Upper lobe of left lung (tissue), 4 donors: ENCODE data around the gene NMNAT1.

Source experiments
- CTCF ChIP-seq, 6 experiments: fragments of 450-650 bp in 4 of 6; fragments of 200-600 bp in 2 of 6; sonication (generic) in 2 of 6; IDR thresholded peaks; one replicate each; pipeline ENCODE4 v1.5.1; 2016 to 2019; ENCODE audit warnings: antibody characterized with exemption in 6 of 6
- POLR2A ChIP-seq, 4 donors: fragments of 450-650 bp; IDR thresholded peaks; one replicate each; pipeline ENCODE4 v1.5.1; 2016 to 2017; ENCODE audit warnings: antibody characterized with exemption in 4 of 4, mild to moderate bottlenecking in 2 of 4
- POLR2AphosphoS5 ChIP-seq, 2 donors: sonication (generic); formaldehyde crosslinking; IDR thresholded peaks; one replicate each; pipeline ENCODE4 v1.5.1; 2017; ENCODE audit warnings: antibody characterized with exemption in 2 of 2

DNA sequence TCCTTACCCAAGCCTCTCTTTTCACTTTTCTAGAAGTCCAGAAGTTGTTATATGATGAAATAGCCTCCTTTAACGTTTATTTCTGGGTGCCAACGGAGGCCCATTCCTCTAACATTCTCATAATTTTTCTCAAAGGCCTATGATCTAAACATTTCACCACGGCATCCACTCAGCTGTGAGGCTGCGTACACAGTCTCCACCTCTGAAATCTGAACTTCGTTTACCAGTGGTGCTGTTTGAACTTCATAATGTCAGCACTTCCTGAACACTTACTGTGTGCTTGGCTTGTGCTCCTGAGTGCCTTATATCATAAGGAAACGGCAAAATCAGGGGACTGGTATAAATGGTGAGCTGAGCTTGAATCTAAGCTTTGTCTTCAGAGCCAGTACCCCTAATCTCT lies 41.7 kb downstream of the NMNAT1 start:
- TF ChIP-seq CTCF (IDR thresholded peaks at IDR 0.05), result no peak
- no peak for TF ChIP-seq POLR2A (IDR thresholded peaks at IDR 0.05)
- TF ChIP-seq POLR2AphosphoS5 (IDR thresholded peaks at IDR 0.05), result no peak
